ENCODE measurements around the gene ANKRD44.

Gene ANKRD44

DNA sequence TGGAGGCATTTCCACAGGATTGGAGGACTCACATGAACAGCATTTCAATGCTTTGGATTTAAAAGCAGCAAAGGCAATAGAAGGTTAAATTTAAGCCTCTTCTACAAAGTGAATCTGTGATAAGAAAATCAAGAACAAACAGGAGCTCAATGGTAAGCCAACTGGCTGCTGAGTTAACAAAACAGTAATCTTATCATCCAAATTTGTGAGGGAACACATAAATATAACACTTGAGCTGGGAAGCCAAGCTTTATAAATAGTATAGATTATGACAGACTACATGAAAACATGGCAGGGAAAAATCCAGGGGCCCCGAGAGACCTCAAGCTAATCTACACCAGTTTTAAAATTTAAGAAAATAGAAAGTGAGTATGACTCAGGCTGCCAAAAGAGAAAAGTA, 275.6 kb downstream of the ANKRD44 start:
- no peak overlapping the region for H3K27ac ChIP-seq (ENCODE audit: low read depth, low read length, poor library complexity, severe bottlenecking)
- no peaks in the 10 kb centered on the region; the same call in 1 of the 2 replicates for H3F3A ChIP-seq (ENCODE audit: insufficient read depth, low read length)
- no peaks in the 10 kb centered on the region for H3K9me3 ChIP-seq (ENCODE audit: low read length)
- no peaks in the 10 kb centered on the region for H4K20me1 ChIP-seq (ENCODE audit: insufficient read depth, low read length)
- H3K27me3 ChIP-seq (ENCODE audit: insufficient read depth, low read length): no peaks in the 10 kb centered on the region
- H3K79me2 ChIP-seq (ENCODE audit: insufficient read depth, low read length): no peaks in the 10 kb centered on the region
- no peak overlapping the region for H3K4me2 ChIP-seq (ENCODE audit: low read length)
- no peak overlapping the region for H2AFZ ChIP-seq (ENCODE audit: low read length)
- no peak overlapping the region for H3K4me3 ChIP-seq (ENCODE audit: low read depth, low read length, poor library complexity, severe bottlenecking)
- no peak overlapping the region for H3K9ac ChIP-seq (ENCODE audit: low read length)
- no peaks in the 10 kb centered on the region for H3K9me2 ChIP-seq (ENCODE audit: low read depth, low read length)
- TF ChIP-seq, protein P1, sequence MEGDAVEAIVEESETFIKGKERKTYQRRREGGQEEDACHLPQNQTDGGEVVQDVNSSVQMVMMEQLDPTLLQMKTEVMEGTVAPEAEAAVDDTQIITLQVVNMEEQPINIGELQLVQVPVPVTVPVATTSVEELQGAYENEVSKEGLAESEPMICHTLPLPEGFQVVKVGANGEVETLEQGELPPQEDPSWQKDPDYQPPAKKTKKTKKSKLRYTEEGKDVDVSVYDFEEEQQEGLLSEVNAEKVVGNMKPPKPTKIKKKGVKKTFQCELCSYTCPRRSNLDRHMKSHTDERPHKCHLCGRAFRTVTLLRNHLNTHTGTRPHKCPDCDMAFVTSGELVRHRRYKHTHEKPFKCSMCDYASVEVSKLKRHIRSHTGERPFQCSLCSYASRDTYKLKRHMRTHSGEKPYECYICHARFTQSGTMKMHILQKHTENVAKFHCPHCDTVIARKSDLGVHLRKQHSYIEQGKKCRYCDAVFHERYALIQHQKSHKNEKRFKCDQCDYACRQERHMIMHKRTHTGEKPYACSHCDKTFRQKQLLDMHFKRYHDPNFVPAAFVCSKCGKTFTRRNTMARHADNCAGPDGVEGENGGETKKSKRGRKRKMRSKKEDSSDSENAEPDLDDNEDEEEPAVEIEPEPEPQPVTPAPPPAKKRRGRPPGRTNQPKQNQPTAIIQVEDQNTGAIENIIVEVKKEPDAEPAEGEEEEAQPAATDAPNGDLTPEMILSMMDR (IDR thresholded peaks at IDR 0.05; ENCODE audit: low read length): no peak
- TF ChIP-seq EZH2 (IDR thresholded peaks at IDR 0.05; ENCODE audit: borderline replicate concordance, low read length): no peak
- peaks cover 58% of the 10 kb centered on the region for H3K36me3 ChIP-seq (ENCODE audit: insufficient read depth, low read length)
- H3K4me1 ChIP-seq (ENCODE audit: insufficient read depth, low read length, severe bottlenecking): no peaks in the 10 kb centered on the region

DNA sequence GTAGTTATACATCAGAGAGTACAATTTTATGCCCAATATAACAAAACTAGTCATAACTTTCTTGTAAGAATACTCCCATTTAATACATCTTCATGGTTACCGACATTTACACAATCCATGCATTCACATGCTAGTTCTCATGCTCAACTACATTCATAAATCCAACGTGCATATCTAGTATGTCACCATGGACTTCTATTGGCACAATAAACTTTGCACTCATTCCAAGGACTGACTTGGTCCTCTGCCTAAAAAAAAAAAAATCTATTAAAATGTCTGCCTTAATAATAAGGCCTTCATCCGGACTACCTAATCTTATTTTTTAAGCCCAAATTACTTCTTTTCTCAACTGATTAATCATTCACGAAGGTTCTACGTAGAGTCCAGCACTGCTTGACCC, 276.3 kb downstream of the ANKRD44 start:
- TF ChIP-seq, protein P1 (IDR thresholded peaks at IDR 0.05; ENCODE audit: low read length): no peak
- no peak for TF ChIP-seq EZH2 (IDR thresholded peaks at IDR 0.05; ENCODE audit: borderline replicate concordance, low read length)

DNA sequence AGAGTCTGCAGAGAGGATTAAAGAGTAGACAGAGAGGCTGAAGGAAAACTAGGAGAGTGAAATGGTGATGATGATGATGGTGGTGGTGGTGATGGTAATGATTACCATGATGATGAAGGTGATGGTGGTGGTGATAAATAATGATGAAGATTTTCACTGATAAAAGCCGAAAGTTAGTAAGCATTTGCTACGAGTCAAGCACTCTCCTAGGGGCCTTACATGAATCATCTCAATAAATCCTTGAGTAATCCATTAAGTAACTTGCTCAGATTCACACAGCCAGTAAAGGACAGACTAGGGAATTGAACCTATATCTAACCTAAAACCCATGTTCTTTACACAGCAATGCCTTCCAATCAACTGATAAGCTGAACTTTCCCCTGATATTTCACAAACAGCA, 277.4 kb downstream of the ANKRD44 start:
- Histone ChIP-seq H3K9ac (ENCODE audit: low read length) (no peak overlapping the region), H4K20me1 (ENCODE audit: insufficient read depth, low read length) (no peaks in the 10 kb centered on the region), H3K9me3 (ENCODE audit: low read length) (no peaks in the 10 kb centered on the region), H3K9me2 (ENCODE audit: low read depth, low read length) (no peaks in the 10 kb centered on the region), H3K27me3 (ENCODE audit: insufficient read depth, low read length) (no peaks in the 10 kb centered on the region), H3K4me3 (ENCODE audit: low read depth, low read length, poor library complexity, severe bottlenecking) (no peak overlapping the region), H2AFZ (ENCODE audit: low read length) (no peak overlapping the region), H3K4me2 (ENCODE audit: low read length) (no peak overlapping the region), H3K27ac (ENCODE audit: low read depth, low read length, poor library complexity, severe bottlenecking) (no peak overlapping the region), H3K79me2 (ENCODE audit: insufficient read depth, low read length) (no peaks in the 10 kb centered on the region), H3K36me3 (ENCODE audit: insufficient read depth, low read length) (peaks cover 66% of the 10 kb centered on the region), H3F3A (ENCODE audit: insufficient read depth, low read length) (no peaks in the 10 kb centered on the region), H3K4me1 (ENCODE audit: insufficient read depth, low read length, severe bottlenecking) (no peaks in the 10 kb centered on the region)
- no peak for TF ChIP-seq EZH2 (IDR thresholded peaks at IDR 0.05; ENCODE audit: borderline replicate concordance, low read length)
- TF ChIP-seq, protein P1 (IDR thresholded peaks at IDR 0.05; ENCODE audit: low read length): no peak

More for the DNA sequence above, 276.3 kb downstream of the ANKRD44 start:
- no peaks in the 10 kb centered on the region for H3K9me2 ChIP-seq (ENCODE audit: low read depth, low read length)
- no peak overlapping the region for H3K27ac ChIP-seq (ENCODE audit: low read depth, low read length, poor library complexity, severe bottlenecking)
- no peak overlapping the region for H2AFZ ChIP-seq (ENCODE audit: low read length)
- H3K4me2 ChIP-seq (ENCODE audit: low read length): no peak overlapping the region
- no peaks in the 10 kb centered on the region for H3K27me3 ChIP-seq (ENCODE audit: insufficient read depth, low read length)
- H3K79me2 ChIP-seq (ENCODE audit: insufficient read depth, low read length): no peaks in the 10 kb centered on the region
- peaks cover 65% of the 10 kb centered on the region for H3K36me3 ChIP-seq (ENCODE audit: insufficient read depth, low read length)
- no peaks in the 10 kb centered on the region for H3K4me1 ChIP-seq (ENCODE audit: insufficient read depth, low read length, severe bottlenecking)
- no peaks in the 10 kb centered on the region; the same call in 1 of the 2 replicates for H3F3A ChIP-seq (ENCODE audit: insufficient read depth, low read length)
- no peaks in the 10 kb centered on the region for H4K20me1 ChIP-seq (ENCODE audit: insufficient read depth, low read length)
- no peak overlapping the region for H3K9ac ChIP-seq (ENCODE audit: low read length)
- H3K4me3 ChIP-seq (ENCODE audit: low read depth, low read length, poor library complexity, severe bottlenecking): no peak overlapping the region
- H3K9me3 ChIP-seq (ENCODE audit: low read length): no peaks in the 10 kb centered on the region
